ENCODE data around the gene SERPINE3. TPM values are rescaled to one million over a fixed set of nuclear protein-coding genes. Genes with fewer than 3 reads are reported as not detected.

SERPINE3 gene
- polyA plus RNA-seq, 1 donor (not counting 4 experiments of a cell fraction or from before 2014, with no cell fraction given): not detected

GRCh38 chr13:51311957-51312520 lies 27.5 kb upstream of the SERPINE3 start:
- Histone ChIP-seq H3K4me3 (ENCODE audit: control insufficient read depth in 2 of 3, extremely low read depth in 1 of 3, insufficient read depth in 2 of 3, low read depth in 1 of 3, low read length in 3 of 3) (no peak overlapping the region), H3K4me2 (ENCODE audit: control insufficient read depth, extremely low read depth, insufficient read depth, low read depth, low read length) (no peak overlapping the region), H3K9ac (ENCODE audit: control insufficient read depth, extremely low read depth, insufficient read depth, low read length) (no peak overlapping the region), H3K4me1 (ENCODE audit: control insufficient read depth, extremely low read depth, insufficient read depth, low read length) (no peaks in the 10 kb centered on the region), H3K36me3 (ENCODE audit: control insufficient read depth in 2 of 2, extremely low read depth in 1 of 2, insufficient read depth in 2 of 2, low read length in 2 of 2) (no peaks in the 10 kb centered on the region), H3K27ac (ENCODE audit: control insufficient read depth, insufficient read depth, low read length) (no peak overlapping the region), H4K20me1 (ENCODE audit: control insufficient read depth, extremely low read depth, insufficient read depth, low read length) (no peaks in the 10 kb centered on the region), H2AFZ (ENCODE audit: control insufficient read depth, low read length) (no peak overlapping the region), H3K9me1 (ENCODE audit: control insufficient read depth, extremely low read depth, insufficient read depth, low read length) (no peaks in the 10 kb centered on the region), H3K79me2 (ENCODE audit: control insufficient read depth, insufficient read depth, low read length) (no peaks in the 10 kb centered on the region), H3K27me3 (ENCODE audit: control insufficient read depth, extremely low read depth, insufficient read depth, low read length) (peaks cover 4% of the 10 kb centered on the region), H3K9me3 (ENCODE audit: control insufficient read depth, low read depth, low read length) (no peaks in the 10 kb centered on the region)
- dilution Hi-C loops (cut with MboI; ENCODE audit: extremely low pct_ligation_motif_present, low sequenced_read_pairs): no loop called here
- TF ChIP-seq EZH2 (IDR thresholded peaks at IDR 0.05; ENCODE audit: low read length) (no peak), CTCF (optimal IDR thresholded peaks at IDR 0.05 in 1 of 3, IDR thresholded peaks at IDR 0.05 in 1 of 3, conservative IDR thresholded peaks at IDR 0.05 in 1 of 3; ENCODE audit: extremely low read depth in 1 of 3, insufficient read depth in 2 of 3, low read length in 3 of 3) (no peak)
- FAIRE-seq (no peak), DNase-seq (ENCODE audit: low read depth, low spot score) (no peak)

- TF ChIP-seq EZH2 (IDR thresholded peaks at IDR 0.05; ENCODE audit: low read length): no peak
- no peak for TF ChIP-seq CTCF (optimal IDR thresholded peaks at IDR 0.05 in 1 of 3, IDR thresholded peaks at IDR 0.05 in 1 of 3, conservative IDR thresholded peaks at IDR 0.05 in 1 of 3; ENCODE audit: extremely low read depth in 1 of 3, insufficient read depth in 2 of 3, low read length in 3 of 3)
- H3K27ac ChIP-seq (ENCODE audit: control insufficient read depth, insufficient read depth, low read length): no peak overlapping the region
- H3K4me1 ChIP-seq (ENCODE audit: control insufficient read depth, extremely low read depth, insufficient read depth, low read length): no peaks in the 10 kb centered on the region
- H3K79me2 ChIP-seq (ENCODE audit: control insufficient read depth, insufficient read depth, low read length): no peaks in the 10 kb centered on the region
- H3K4me3 ChIP-seq (ENCODE audit: control insufficient read depth in 2 of 3, extremely low read depth in 1 of 3, insufficient read depth in 2 of 3, low read depth in 1 of 3, low read length in 3 of 3): no peak overlapping the region
- H4K20me1 ChIP-seq (ENCODE audit: control insufficient read depth, extremely low read depth, insufficient read depth, low read length): no peaks in the 10 kb centered on the region
- dilution Hi-C loops (cut with MboI; ENCODE audit: extremely low pct_ligation_motif_present, low sequenced_read_pairs): no loop called here
- H3K9ac ChIP-seq (ENCODE audit: control insufficient read depth, extremely low read depth, insufficient read depth, low read length): no peak overlapping the region
- H3K27me3 ChIP-seq (ENCODE audit: control insufficient read depth, extremely low read depth, insufficient read depth, low read length): peaks cover 4% of the 10 kb centered on the region
- no peaks in the 10 kb centered on the region for H3K9me3 ChIP-seq (ENCODE audit: control insufficient read depth, low read depth, low read length)
- no peaks in the 10 kb centered on the region for H3K9me1 ChIP-seq (ENCODE audit: control insufficient read depth, extremely low read depth, insufficient read depth, low read length)
- H3K4me2 ChIP-seq (ENCODE audit: control insufficient read depth, extremely low read depth, insufficient read depth, low read depth, low read length): no peak overlapping the region
- DNase-seq (ENCODE audit: low read depth, low spot score) (no peak), FAIRE-seq (no peak)
- no peaks in the 10 kb centered on the region for H3K36me3 ChIP-seq (ENCODE audit: control insufficient read depth in 2 of 2, extremely low read depth in 1 of 2, insufficient read depth in 2 of 2, low read length in 2 of 2)
- H2AFZ ChIP-seq (ENCODE audit: control insufficient read depth, low read length): no peak overlapping the region
Observed at GRCh38 chr13:51313619-51314018, 25.9 kb upstream of the SERPINE3 start.
